HepG2 (cell line): Measurements from ENCODE around the gene EIF4H. TPM values are rescaled to one million over a fixed set of nuclear protein-coding genes. Genes with fewer than 3 reads are reported as not detected.

Experiments
- ATAC-seq: fragments of 200-7000 bp; cut with Tn5 transposase; 3 replicates; pipeline ENCODE4 v1.9.1; 2020; ENCODE audit warnings: mild to moderate bottlenecking, moderate library complexity
- BruUV-seq: library from RNA; stranded (reverse); fragments of 400-500 nt; replicated peaks from 2 replicates; lab custom pipeline; 2021; lab: Mats Ljungman, UMichigan
- CTCF ChIA-PET: fragments of 300-600 bp; formaldehyde crosslinking; extraction: SDS; loops from one replicate; lab custom pipeline; 2021; ENCODE audit warnings: low total read pairs, inconsistent platforms, low intra/inter-chr PET ratio; lab: Yijun Ruan, JAX
- POLR2A ChIA-PET: fragments of 350-600 bp; sonication (Branson Sonifier 250); formaldehyde crosslinking; loops from one replicate; lab custom pipeline; 2020; ENCODE audit warnings: antibody characterized with exemption, inconsistent platforms; lab: Yijun Ruan, JAX
- DNase-seq: peaks from one replicate; pipeline ENCODE4 v3.0.0-alpha.2; 2015; ENCODE audit warnings: low spot score
- FAIRE-seq: peaks from 3 replicates; lab custom pipeline; 2011; peaks lifted over from hg19 to GRCh38; lab: Jason Lieb, UNC
- H2AFZ ChIP-seq: one replicate; pipeline ENCODE4 v1.6.1; 2011; ENCODE audit warnings: low read length, inconsistent platforms
- H3K27ac ChIP-seq: fragments of 300-600 bp; 3 replicates; pipeline ENCODE4 v1.8.0; 2011; ENCODE audit warnings: mixed run types, mild to moderate bottlenecking, mixed read lengths, low read length, inconsistent platforms; ENCODE audit not compliant: insufficient read depth; ENCODE audit errors: extremely low read length
- H3K27me3 ChIP-seq, 2 experiments: fragments of 200-600 bp in 1 of 2; 2 replicates in 1 of 2; 3 replicates in 1 of 2; pipeline versions ENCODE4 v1.6.0 to v1.8.0; 2011; ENCODE audit warnings: low read length in 2 of 2, mild to moderate bottlenecking in 2 of 2, moderate library complexity in 2 of 2, inconsistent platforms in 1 of 2; ENCODE audit not compliant: insufficient read depth in 2 of 2, control insufficient read depth in 1 of 2
- H3K36me3 ChIP-seq, 2 experiments: fragments of 200-600 bp in 1 of 2; replicated peaks in 1 of 2; 2 replicates in 1 of 2; 3 replicates in 1 of 2; pipeline versions ENCODE4 v1.5.1 to v1.8.0; 2011; ENCODE audit warnings: low read length in 2 of 2, inconsistent platforms in 1 of 2; ENCODE audit not compliant: insufficient read depth in 2 of 2, control insufficient read depth in 1 of 2
- H3K4me1 ChIP-seq: 2 replicates; pipeline ENCODE4 v1.5.1; 2012; ENCODE audit warnings: low read length, inconsistent platforms; ENCODE audit not compliant: insufficient read depth
- H3K4me2 ChIP-seq: 2 replicates; pipeline ENCODE4 v1.6.0; 2011; ENCODE audit warnings: low read depth, low read length, inconsistent platforms
- H3K4me3 ChIP-seq, 3 experiments: fragments of 200-600 bp in 1 of 3; sonication (generic), shearing (Covaris generic) in 1 of 3; replicated peaks in 1 of 3; 2 replicates each; pipeline ENCODE4 v1.5.1; 2011 to 2016; ENCODE audit warnings: low read length in 3 of 3, inconsistent platforms in 2 of 3, low read depth in 2 of 3, mild to moderate bottlenecking in 2 of 3, control low read depth in 1 of 3, mixed read lengths in 1 of 3; ENCODE audit not compliant: insufficient read depth in 1 of 3
- H3K79me2 ChIP-seq: one replicate; pipeline ENCODE4 v1.6.1; 2011; ENCODE audit warnings: low read length, inconsistent platforms; ENCODE audit not compliant: insufficient read depth
- H3K9ac ChIP-seq: 2 replicates; pipeline ENCODE4 v1.6.0; 2011; ENCODE audit warnings: mild to moderate bottlenecking, low read depth, low read length, inconsistent platforms; ENCODE audit not compliant: insufficient read depth
- H3K9me3 ChIP-seq: 2 replicates; pipeline ENCODE4 v1.5.1; 2012; ENCODE audit warnings: mild to moderate bottlenecking, low read length
- H4K20me1 ChIP-seq: 2 replicates; pipeline ENCODE4 v1.6.0; 2011; ENCODE audit warnings: inconsistent platforms, mild to moderate bottlenecking, low read length, moderate library complexity; ENCODE audit not compliant: insufficient read depth
- FOXJ3 ChIP-seq: sonication (generic); formaldehyde crosslinking; IDR thresholded peaks from 2 replicates; pipeline ENCODE4 v1.4.0; 2020; ENCODE audit warnings: missing genetic modification reagents, mild to moderate bottlenecking, borderline replicate concordance
- IRX3 ChIP-seq: sonication (generic); formaldehyde crosslinking; IDR thresholded peaks from 2 replicates; pipeline ENCODE4 v1.8.1; 2023; ENCODE audit warnings: mild to moderate bottlenecking, low read depth, missing genetic modification reagents, borderline replicate concordance
- LCORL ChIP-seq, 2 experiments: fragments of 450-650 bp in 1 of 2; sonication (generic) in 1 of 2; formaldehyde crosslinking in 1 of 2; IDR thresholded peaks; 2 replicates each; pipeline versions ENCODE4 v1.5.0 to v1.6.1; 2017 to 2020; ENCODE audit warnings: antibody characterized with exemption in 1 of 2, missing genetic modification reagents in 1 of 2
- MAFF ChIP-seq: IDR thresholded peaks from 2 replicates; pipeline ENCODE4 v1.6.1; 2011; ENCODE audit warnings: low read depth, low read length, improper control_type of control experiment
- MEIS1 ChIP-seq: sonication (generic); formaldehyde crosslinking; IDR thresholded peaks from 2 replicates; pipeline ENCODE4 v1.9.0; 2021; ENCODE audit warnings: mild to moderate bottlenecking, missing genetic modification reagents, moderate library complexity, borderline replicate concordance
- NFE2L1 ChIP-seq: sonication (generic); formaldehyde crosslinking; IDR thresholded peaks from 2 replicates; pipeline ENCODE4 v1.4.0; 2020; ENCODE audit warnings: missing genetic modification reagents, mild to moderate bottlenecking, borderline replicate concordance
- RBM39 ChIP-seq: fragments of 200-400 bp; formaldehyde crosslinking; IDR thresholded peaks from one replicate; pipeline ENCODE4 v1.6.1; 2018; ENCODE audit warnings: antibody characterized with exemption, mild to moderate bottlenecking, low read depth, low read length; ENCODE audit not compliant: poor library complexity, severe bottlenecking
- SMAD1 ChIP-seq: sonication (generic); formaldehyde crosslinking; IDR thresholded peaks from 2 replicates; pipeline ENCODE4 v1.4.0; 2020; ENCODE audit warnings: missing genetic modification reagents, low read depth, mild to moderate bottlenecking, borderline replicate concordance
- ZFP36L2 ChIP-seq: sonication (generic); formaldehyde crosslinking; IDR thresholded peaks from 2 replicates; pipeline ENCODE4 v1.4.0; 2020; ENCODE audit warnings: missing genetic modification reagents
- ZFP82 ChIP-seq: sonication (generic); formaldehyde crosslinking; IDR thresholded peaks from 2 replicates; pipeline ENCODE4 v1.5.1; 2020; ENCODE audit warnings: mild to moderate bottlenecking, missing genetic modification reagents, borderline replicate concordance
- ZNF441 ChIP-seq: sonication (generic); formaldehyde crosslinking; IDR thresholded peaks from 2 replicates; pipeline ENCODE4 v1.7.0; 2021; ENCODE audit warnings: missing genetic modification reagents, borderline replicate concordance
- ZNF557 ChIP-seq: sonication (generic); formaldehyde crosslinking; IDR thresholded peaks from 2 replicates; pipeline ENCODE4 v1.4.0; 2020; ENCODE audit warnings: missing genetic modification reagents
- ZNF713 ChIP-seq: sonication (generic); formaldehyde crosslinking; IDR thresholded peaks from 2 replicates; pipeline ENCODE4 v1.4.0; 2020; ENCODE audit warnings: mild to moderate bottlenecking, missing genetic modification reagents
- ZSCAN22 ChIP-seq: sonication (generic); formaldehyde crosslinking; IDR thresholded peaks from 2 replicates; pipeline ENCODE4 v1.4.0; 2020; ENCODE audit warnings: mild to moderate bottlenecking, missing genetic modification reagents
- WGBS: methylation state at CpG from one replicate; pipeline ENCODE4 v1.1.6; 2017; ENCODE audit warnings: low lambda C conversion rate; 5-methylcytosine and 5-hydroxymethylcytosine counted together
- in situ Hi-C: cut with HindIII; loops from 2 replicates; pipeline ENCODE4 v1.10.0; 2017; ENCODE audit warnings: low pct_unique_long_range_greater_than_20kb; ENCODE audit not compliant: extremely low pct_ligation_motif_present
- intact Hi-C: fragments of 100-400 bp; cut with micrococcal nuclease; formaldehyde crosslinking; loops from one replicate; pipeline ENCODE4 v1.10.0; 2022; ENCODE audit not compliant: unreplicated experiment
- polyA plus RNA-seq, 8 experiments: library from polyadenylated mRNA; depleted of rRNA in 3 of 8; stranded (reverse) in 7 of 8; unstranded in 1 of 8; fragments of >200 nt; fragmentation: Illumina TruSeq in 4 of 8; extraction: Trizol in 4 of 8; gene quantifications; 2 replicates each; pipeline versions ENCODE4 v1.2.1 to v1.2.3, GENCODE V29; 2011 to 2016; ENCODE audit warnings: low read depth in 4 of 8, missing spikeins in 1 of 8, mixed read lengths in 1 of 8; ENCODE audit not compliant: insufficient read depth in 1 of 8
- total RNA-seq, 5 experiments: library from RNA; depleted of rRNA; stranded (reverse); fragments of >200 nt; fragmentation: Illumina TruSeq; extraction: Trizol; gene quantifications; 2 replicates each; pipeline ENCODE4 v1.2.3, GENCODE V29; 2016; ENCODE audit warnings: low read depth in 1 of 5
- TF ChIP-seq, protein P1 (sequence below): sonication (generic); formaldehyde crosslinking; IDR thresholded peaks from 2 replicates; pipeline ENCODE4 v1.5.1; 2020; ENCODE audit warnings: mild to moderate bottlenecking, missing genetic modification reagents, moderate library complexity
- TF ChIP-seq, protein P2 (sequence below): sonication (generic); formaldehyde crosslinking; IDR thresholded peaks from 2 replicates; pipeline ENCODE4 v1.9.0; 2021; ENCODE audit warnings: missing genetic modification reagents, borderline replicate concordance
- TF ChIP-seq, protein P3 (sequence below): sonication (generic); formaldehyde crosslinking; conservative IDR thresholded peaks from 2 replicates; pipeline ENCODE4 v1.4.0; 2020; ENCODE audit warnings: missing genetic modification reagents

EIF4H gene
- total and polyA plus RNA-seq, 2 of the 13 experiments (the other 11 are each of a cell fraction or from before 2014, with no cell fraction given): 232 to 321 TPM

DNA sequence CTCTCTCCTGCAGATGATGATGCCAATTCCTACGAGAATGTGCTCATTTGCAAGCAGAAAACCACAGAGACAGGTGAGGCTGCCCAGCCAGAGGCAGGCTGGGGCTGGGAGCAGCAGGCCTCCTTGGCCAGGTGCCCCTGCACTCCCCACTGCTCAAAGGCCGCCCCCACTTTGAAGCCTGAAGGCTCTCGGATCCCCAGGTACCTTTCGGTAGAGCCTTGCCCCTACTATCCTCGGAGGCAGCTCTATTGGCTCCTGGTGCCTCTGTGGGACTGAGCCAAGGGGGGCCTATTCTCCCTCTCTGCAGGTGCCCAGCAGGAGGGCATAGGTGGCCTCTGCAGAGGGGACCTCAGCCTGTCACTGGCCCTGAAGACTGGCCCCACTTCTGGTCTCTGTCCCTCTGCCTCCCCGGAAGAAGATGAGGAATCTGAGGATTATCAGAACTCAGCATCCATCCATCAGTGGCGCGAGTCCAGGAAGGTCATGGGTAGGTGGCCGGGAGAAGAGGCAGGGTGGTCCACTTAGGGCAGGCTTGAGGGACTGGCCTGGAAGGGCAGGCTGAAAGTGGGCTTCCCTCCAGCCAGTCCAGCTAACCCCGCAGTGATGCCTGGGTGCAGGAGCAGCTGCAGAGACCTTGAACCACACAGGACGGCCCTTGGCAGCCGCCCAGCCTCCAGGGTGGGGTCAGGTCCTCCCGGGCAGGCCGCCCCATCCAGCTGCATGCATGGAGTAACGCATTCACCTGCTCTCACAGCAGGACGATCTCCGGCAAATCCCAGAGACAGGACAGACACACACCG, 49.8 kb downstream of the EIF4H start (continued):
- no peak for TF ChIP-seq RBM39
- TF ChIP-seq, protein P1, sequence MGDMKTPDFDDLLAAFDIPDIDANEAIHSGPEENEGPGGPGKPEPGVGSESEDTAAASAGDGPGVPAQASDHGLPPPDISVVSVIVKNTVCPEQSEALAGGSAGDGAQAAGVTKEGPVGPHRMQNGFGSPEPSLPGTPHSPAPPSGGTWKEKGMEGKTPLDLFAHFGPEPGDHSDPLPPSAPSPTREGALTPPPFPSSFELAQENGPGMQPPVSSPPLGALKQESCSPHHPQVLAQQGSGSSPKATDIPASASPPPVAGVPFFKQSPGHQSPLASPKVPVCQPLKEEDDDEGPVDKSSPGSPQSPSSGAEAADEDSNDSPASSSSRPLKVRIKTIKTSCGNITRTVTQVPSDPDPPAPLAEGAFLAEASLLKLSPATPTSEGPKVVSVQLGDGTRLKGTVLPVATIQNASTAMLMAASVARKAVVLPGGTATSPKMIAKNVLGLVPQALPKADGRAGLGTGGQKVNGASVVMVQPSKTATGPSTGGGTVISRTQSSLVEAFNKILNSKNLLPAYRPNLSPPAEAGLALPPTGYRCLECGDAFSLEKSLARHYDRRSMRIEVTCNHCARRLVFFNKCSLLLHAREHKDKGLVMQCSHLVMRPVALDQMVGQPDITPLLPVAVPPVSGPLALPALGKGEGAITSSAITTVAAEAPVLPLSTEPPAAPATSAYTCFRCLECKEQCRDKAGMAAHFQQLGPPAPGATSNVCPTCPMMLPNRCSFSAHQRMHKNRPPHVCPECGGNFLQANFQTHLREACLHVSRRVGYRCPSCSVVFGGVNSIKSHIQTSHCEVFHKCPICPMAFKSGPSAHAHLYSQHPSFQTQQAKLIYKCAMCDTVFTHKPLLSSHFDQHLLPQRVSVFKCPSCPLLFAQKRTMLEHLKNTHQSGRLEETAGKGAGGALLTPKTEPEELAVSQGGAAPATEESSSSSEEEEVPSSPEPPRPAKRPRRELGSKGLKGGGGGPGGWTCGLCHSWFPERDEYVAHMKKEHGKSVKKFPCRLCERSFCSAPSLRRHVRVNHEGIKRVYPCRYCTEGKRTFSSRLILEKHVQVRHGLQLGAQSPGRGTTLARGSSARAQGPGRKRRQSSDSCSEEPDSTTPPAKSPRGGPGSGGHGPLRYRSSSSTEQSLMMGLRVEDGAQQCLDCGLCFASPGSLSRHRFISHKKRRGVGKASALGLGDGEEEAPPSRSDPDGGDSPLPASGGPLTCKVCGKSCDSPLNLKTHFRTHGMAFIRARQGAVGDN: peak; percentile 45
- no peak for TF ChIP-seq FOXJ3 (CRISPR knock-in tag)

DNA sequence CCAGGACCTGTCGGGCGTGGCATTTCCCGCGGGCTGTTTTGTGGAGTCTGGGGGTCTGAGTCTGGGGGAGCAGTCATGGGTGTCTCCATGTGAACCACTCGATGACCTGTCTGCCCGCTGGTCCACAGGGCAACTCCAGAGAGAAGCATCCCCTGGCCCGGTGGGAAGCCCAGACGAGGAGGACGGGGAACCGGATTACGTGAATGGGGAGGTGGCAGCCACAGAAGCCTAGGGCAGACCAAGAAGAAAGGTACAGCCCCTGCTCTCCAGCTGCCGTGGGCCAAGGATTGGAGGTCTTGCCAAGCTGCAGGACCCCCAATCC, 50.3 kb downstream of the EIF4H start:
- Histone ChIP-seq H3K9ac (no peak overlapping the region), H3K36me3 (peaks cover 0 to 6% of the 10 kb centered on the region in 2 experiments; a peak in 3 of 5 replicates), H3K4me1 (peaks cover 19% of the 10 kb centered on the region), H3K79me2 (no peaks in the 10 kb centered on the region), H3K9me3 (no peaks in the 10 kb centered on the region), H4K20me1 (no peaks in the 10 kb centered on the region), H3K4me2 (no peak overlapping the region), H2AFZ (no peak overlapping the region), H3K27me3 (no peaks in the 10 kb centered on the region), H3K4me3 (no peak overlapping the region), H3K27ac (no peak overlapping the region)
- WGBS: 88% methylated on average over 8 of the region's 12 CpGs
- intact Hi-C loops: no loop called here
- DNase-seq (no peak), ATAC-seq (no peak), FAIRE-seq (no peak)
- POLR2A ChIA-PET: no interaction called here
- no peak for TF ChIP-seq IRX3 (CRISPR knock-in tag)
- no peak for TF ChIP-seq NFE2L1 (CRISPR knock-in tag)
- TF ChIP-seq, protein P2, sequence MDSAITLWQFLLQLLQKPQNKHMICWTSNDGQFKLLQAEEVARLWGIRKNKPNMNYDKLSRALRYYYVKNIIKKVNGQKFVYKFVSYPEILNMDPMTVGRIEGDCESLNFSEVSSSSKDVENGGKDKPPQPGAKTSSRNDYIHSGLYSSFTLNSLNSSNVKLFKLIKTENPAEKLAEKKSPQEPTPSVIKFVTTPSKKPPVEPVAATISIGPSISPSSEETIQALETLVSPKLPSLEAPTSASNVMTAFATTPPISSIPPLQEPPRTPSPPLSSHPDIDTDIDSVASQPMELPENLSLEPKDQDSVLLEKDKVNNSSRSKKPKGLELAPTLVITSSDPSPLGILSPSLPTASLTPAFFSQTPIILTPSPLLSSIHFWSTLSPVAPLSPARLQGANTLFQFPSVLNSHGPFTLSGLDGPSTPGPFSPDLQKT: no peak
- TF ChIP-seq MEIS1 (CRISPR knock-in tag): no peak
- TF ChIP-seq ZFP82 (CRISPR knock-in tag): no peak
- no peak for TF ChIP-seq ZFP36L2
- no peak for TF ChIP-seq LCORL (IDR thresholded peaks at IDR 0.05)
- TF ChIP-seq LCORL (CRISPR knock-in tag; IDR thresholded peaks at IDR 0.05): no peak
- no peak for TF ChIP-seq ZNF713 (CRISPR knock-in tag)
- no peak for TF ChIP-seq ZSCAN22
- TF ChIP-seq, protein P3, sequence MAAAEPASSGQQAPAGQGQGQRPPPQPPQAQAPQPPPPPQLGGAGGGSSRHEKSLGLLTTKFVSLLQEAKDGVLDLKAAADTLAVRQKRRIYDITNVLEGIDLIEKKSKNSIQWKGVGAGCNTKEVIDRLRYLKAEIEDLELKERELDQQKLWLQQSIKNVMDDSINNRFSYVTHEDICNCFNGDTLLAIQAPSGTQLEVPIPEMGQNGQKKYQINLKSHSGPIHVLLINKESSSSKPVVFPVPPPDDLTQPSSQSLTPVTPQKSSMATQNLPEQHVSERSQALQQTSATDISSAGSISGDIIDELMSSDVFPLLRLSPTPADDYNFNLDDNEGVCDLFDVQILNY (CRISPR knock-in tag): no peak
- TF ChIP-seq ZNF441 (CRISPR knock-in tag): no peak
- no peak for TF ChIP-seq SMAD1
- TF ChIP-seq MAFF: no peak
- no peak for TF ChIP-seq ZNF557 (CRISPR knock-in tag)
- in situ Hi-C loops: loop anchor here (25.0 kb wide), 1 partner anchor 338 kb away; no protein-coding TSS in a partner anchor
- CTCF ChIA-PET: no interaction called here
- BruUV-seq: no TSS peak
